BLaER1 treated with 17β-estradiol and CSF1 and Interleukin-3, amounts not matched to agents 10 nM and 100 nM (cell line): ENCODE data around the gene KLF2.
"Not testable (repeated sequence)": the region's sequence is repeated elsewhere in the genome, so short reads cannot be mapped to it uniquely, and the experiment has no call there.

Experiments
- H3K27ac ChIP-seq, 11 experiments: shearing (Covaris generic); formaldehyde crosslinking; 2 replicates each; pipeline ENCODE4 v1.8.1; 2022
- H3K27me3 ChIP-seq, 11 experiments: shearing (Covaris generic); formaldehyde crosslinking; 2 replicates each; pipeline ENCODE4 v1.8.1; 2022
- H3K36me3 ChIP-seq, 11 experiments: shearing (Covaris generic); formaldehyde crosslinking; 2 replicates each; pipeline ENCODE4 v1.8.1; 2022
- H3K4me1 ChIP-seq, 10 experiments: shearing (Covaris generic); formaldehyde crosslinking; 2 replicates each; pipeline ENCODE4 v1.8.1; 2022
- H3K4me2 ChIP-seq, 11 experiments: shearing (Covaris generic); formaldehyde crosslinking; 2 replicates each; pipeline ENCODE4 v1.8.1; 2022
- H3K4me3 ChIP-seq, 10 experiments: shearing (Covaris generic); formaldehyde crosslinking; 2 replicates each; pipeline ENCODE4 v1.8.1; 2022
- H3K9ac ChIP-seq, 11 experiments: shearing (Covaris generic); formaldehyde crosslinking; 2 replicates each; pipeline ENCODE4 v1.8.1; 2022
- H3K9me3 ChIP-seq, 11 experiments: shearing (Covaris generic); formaldehyde crosslinking; replicated peaks in 1 of 11; 2 replicates each; pipeline ENCODE4 v1.8.1; 2022
- H4K20me1 ChIP-seq, 11 experiments: shearing (Covaris generic); formaldehyde crosslinking; 2 replicates each; pipeline ENCODE4 v1.8.1; 2022
- Cebpa-rat ChIP-seq, 11 experiments: shearing (Covaris generic); IDR thresholded peaks; 2 replicates each; pipeline ENCODE4 v1.8.1; 2022

Gene KLF2

DNA sequence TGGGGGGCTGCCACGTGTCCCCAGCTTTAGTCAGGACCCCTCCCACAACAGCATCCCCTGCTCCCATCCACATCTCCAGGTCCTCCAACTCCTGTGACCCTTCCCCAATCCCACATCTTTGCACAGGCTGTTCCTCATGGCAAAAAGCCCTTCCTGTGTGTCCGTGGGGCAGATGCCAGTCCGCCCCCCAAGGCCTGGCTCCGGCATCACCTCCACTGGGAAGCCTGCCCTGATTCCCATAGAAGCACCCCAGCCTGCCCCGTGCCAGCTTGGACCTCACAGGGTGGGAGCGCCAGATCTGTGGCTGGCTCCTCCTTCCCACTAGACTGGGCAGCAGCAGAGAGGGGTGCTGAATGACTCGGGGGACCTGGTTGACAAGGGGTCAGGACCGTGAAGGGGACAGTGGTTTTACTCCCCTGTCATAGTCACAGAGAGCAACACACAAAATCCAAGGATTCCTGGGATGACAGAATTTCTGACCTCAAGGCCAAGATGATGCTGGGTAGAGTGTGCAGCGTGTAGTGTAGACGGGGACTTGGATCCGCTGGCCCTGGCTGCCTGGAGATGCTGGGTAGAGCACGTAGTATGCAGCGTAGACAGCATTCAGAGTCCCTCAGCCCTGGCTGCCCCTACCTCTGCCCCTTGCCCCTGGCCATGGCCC lies 13.3 kb downstream of the KLF2 start:
- Histone ChIP-seq H3K36me3 (no peaks in the 10 kb centered on the region), H3K4me1 (peaks cover 55 to 86% (median 60%) of the 10 kb centered on the region in 10 experiments), H3K9ac (peak overlapping the region in 10 of 11 experiments; percentile 9 to 73 (median 66); a peak in 17 of 22 replicates), H3K27ac (peak overlapping the region; percentile 56 to 94 (median 82); a peak in 21 of 22 replicates), H3K27me3 (no peaks in the 10 kb centered on the region), H4K20me1 (no peaks in the 10 kb centered on the region), H3K9me3 (no peaks in the 10 kb centered on the region), H3K4me2 (peak overlapping the region; percentile 81 to 95 (median 89)), H3K4me3 (peak overlapping the region in 1 of 10 experiments; percentile 3; a peak in 2 of 20 replicates)
- no peak for TF ChIP-seq Cebpa-rat (IDR thresholded peaks at IDR 0.05)

DNA sequence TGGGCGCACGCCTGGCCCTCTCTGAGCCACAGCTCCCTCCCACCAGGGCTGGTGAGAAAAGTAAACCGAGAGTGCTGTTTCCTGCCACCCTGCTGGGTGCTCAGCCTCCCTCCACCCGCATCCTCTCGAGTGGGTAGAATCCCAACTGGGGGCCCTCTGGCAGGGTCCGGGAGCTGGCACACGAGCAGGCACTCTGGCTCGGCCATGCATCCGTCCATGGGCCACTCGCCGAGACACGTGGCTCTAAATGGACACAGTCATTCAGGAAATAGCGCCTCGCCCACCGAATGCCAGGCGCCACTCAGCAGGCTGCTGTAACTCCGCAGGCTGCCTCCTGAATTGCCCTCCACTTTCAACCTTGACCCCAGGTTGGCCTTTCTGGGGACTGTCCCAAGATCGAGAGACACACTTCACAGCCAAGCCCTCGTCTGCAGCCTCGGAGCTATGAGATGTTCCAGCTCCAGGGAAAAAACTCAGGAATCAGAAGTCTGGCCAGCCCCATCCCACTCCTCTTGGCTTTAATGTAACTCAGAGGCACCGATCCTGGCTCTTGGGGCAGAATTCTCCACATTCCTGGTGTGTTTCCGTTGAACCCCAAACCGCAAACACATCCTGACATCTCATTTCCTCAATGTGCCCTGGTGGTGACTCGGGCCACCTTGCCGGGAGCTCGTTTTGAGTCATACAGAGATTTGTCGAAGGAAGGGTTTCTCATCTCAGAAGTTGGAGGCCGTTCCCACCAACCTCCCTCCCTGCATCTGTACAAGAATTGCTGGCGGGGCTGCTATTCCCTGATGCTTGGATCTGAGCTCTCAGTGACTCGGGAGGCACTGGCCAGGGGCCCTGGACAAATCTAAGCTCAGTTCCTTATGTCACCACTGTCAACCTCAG lies 14.1 kb downstream of the KLF2 start:
- Histone ChIP-seq H3K4me2 (peak overlapping the region; percentile 81 to 95 (median 89)), H3K4me1 (peaks cover 62 to 89% (median 66%) of the 10 kb centered on the region in 10 experiments), H3K9ac (peak overlapping the region; percentile 9 to 73 (median 64); a peak in 20 of 22 replicates), H3K27me3 (no peaks in the 10 kb centered on the region), H3K27ac (peak overlapping the region; percentile 56 to 94 (median 82); a peak in 21 of 22 replicates), H3K9me3 (no peaks in the 10 kb centered on the region), H3K4me3 (peak overlapping the region in 6 of 10 experiments; percentile 3 to 41 (median 21); a peak in 7 of 20 replicates), H4K20me1 (no peaks in the 10 kb centered on the region), H3K36me3 (no peaks in the 10 kb centered on the region)
- no peak for TF ChIP-seq Cebpa-rat (IDR thresholded peaks at IDR 0.05)

DNA sequence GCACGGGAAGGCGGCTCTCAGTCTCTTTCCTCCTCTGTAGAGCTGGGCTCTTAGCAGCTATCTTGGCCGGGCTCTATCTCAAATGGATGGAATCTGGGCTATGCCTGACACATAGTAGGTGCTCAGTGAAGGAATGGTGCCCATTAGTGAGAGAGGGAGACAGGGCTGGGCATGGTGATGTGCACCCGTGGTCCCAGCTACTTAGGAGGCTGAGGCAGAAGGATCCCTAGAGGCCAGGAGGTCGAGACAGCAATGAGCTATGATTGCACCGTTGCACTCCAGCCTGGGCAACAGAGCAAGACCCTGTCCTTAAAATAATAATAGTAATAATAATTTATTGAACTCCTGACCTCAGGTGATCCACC lies 14.7 kb downstream of the KLF2 start:
- H3K27me3 ChIP-seq: no peaks in the 10 kb centered on the region
- peak overlapping the region in 5 of 10 experiments; percentile 6 to 41 (median 21); a peak in 5 of 20 replicates for H3K4me3 ChIP-seq
- H3K9me3 ChIP-seq: no peaks in the 10 kb centered on the region
- H4K20me1 ChIP-seq: no peaks in the 10 kb centered on the region
- H3K4me2 ChIP-seq: peak overlapping the region; percentile 81 to 95 (median 89)
- no peak for TF ChIP-seq Cebpa-rat (IDR thresholded peaks at IDR 0.05)
- H3K9ac ChIP-seq: peak overlapping the region; percentile 9 to 73 (median 64); a peak in 21 of 22 replicates
- H3K4me1 ChIP-seq: peaks cover 62 to 86% (median 66%) of the 10 kb centered on the region in 10 experiments
- no peaks in the 10 kb centered on the region for H3K36me3 ChIP-seq
- peak overlapping the region; percentile 56 to 94 (median 82); a peak in 19 of 22 replicates for H3K27ac ChIP-seq

DNA sequence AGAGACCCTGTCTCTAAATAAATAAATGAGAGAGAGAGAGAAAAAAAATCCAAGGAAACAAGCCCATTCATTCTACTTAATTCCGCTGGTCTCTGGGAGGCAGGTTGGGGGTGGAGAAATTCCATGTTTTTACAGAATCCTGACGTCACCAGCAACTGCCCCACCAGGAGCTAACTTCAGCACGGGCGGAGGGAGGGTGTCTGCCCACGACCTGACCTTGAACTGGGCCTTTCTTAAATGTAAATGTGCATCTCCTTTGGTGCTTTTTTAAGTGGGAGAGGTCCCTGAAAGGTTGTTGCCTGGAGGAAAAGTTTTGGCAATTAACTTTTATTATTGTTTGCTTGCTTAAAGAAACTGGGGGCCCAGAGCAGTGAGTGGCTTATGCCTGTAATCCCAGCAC lies 15.5 kb downstream of the KLF2 start:
- peaks cover 62 to 78% (median 66%) of the 10 kb centered on the region in 10 experiments for H3K4me1 ChIP-seq
- peak overlapping the region in 5 of 11 experiments; percentile 20 to 73 (median 71); a peak in 6 of 22 replicates for H3K9ac ChIP-seq
- TF ChIP-seq Cebpa-rat (IDR thresholded peaks at IDR 0.05): no peak

DNA sequence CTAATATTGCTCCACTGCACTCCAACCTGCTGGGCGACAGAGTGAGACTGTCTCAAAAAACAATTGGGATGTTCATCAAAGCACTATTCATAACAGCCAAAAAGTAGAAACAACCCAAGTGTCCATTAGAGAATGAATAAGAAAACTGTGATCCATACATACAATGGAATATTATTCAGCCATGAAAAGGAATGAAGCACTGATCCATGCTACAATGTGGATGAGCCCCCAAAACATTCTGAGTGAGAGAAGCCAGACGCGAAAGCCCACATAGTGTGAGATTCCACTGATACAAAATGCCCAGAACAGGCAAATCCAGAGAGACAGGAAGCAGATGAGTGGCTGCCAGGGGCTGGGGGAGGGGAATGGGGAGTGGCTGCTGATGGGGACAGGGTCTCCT lies 16.0 kb downstream of the KLF2 start:
- TF ChIP-seq Cebpa-rat (IDR thresholded peaks at IDR 0.05): no peak
- Histone ChIP-seq H3K4me1 (peaks cover 62 to 73% (median 66%) of the 10 kb centered on the region in 10 experiments), H3K4me3 (no peak overlapping the region), H3K27me3 (no peaks in the 10 kb centered on the region), H4K20me1 (no peaks in the 10 kb centered on the region), H3K9ac (peak overlapping the region in 3 of 11 experiments; percentile 20 to 71 (median 31); a peak in 4 of 22 replicates), H3K4me2 (peak overlapping the region; percentile 79 to 95 (median 86); a peak in 21 of 22 replicates), H3K9me3 (no peaks in the 10 kb centered on the region), H3K36me3 (no peaks in the 10 kb centered on the region), H3K27ac (peak overlapping the region in 10 of 11 experiments; percentile 11 to 94 (median 82); a peak in 17 of 22 replicates)

More for the DNA sequence above, 15.5 kb downstream of the KLF2 start:
- Histone ChIP-seq H3K9me3 (no peaks in the 10 kb centered on the region), H3K4me3 (no peak overlapping the region), H3K27ac (peak overlapping the region; percentile 11 to 94 (median 82); a peak in 17 of 22 replicates), H3K36me3 (no peaks in the 10 kb centered on the region), H3K4me2 (peak overlapping the region in 9 of 11 experiments; percentile 81 to 95 (median 86); a peak in 19 of 22 replicates), H3K27me3 (no peaks in the 10 kb centered on the region), H4K20me1 (no peaks in the 10 kb centered on the region)

DNA sequence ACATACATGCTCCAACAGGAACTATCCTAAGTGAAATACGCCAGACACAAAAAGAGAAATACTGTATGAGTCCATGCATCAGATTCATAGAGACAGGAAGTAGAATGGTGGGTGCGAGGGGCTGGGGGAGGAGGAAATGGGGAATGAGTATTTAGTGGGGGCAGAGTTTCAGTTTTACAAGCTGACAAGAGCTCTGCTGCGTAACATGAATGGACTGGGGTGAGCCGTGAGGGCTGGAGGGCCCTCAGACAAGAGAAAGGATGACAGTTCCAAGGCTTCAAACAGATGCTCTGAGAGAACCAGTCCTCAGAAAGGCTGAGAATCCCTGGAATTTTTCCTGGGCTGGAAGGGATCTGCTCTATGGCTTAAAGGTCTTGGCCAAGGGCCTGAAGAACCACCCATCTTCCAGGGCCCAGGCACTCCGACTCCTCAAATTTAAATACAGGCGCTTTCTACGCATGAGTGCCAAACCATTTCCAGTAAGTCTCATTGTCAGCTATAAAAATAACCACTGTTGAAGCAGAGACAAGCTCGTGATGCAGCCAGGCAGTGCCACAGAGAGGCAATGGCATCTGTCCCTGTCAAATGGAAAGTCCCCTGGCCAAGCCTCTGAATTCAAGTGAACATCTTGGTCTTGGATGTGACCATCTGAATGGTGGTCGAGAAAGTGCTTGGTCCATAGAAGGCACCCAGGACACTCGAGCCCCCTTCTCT lies 17.5 kb downstream of the KLF2 start:
- peak overlapping the region; percentile 62 to 88 (median 76) for H3K9ac ChIP-seq
- TF ChIP-seq Cebpa-rat (IDR thresholded peaks at IDR 0.05): no peak
- H3K36me3 ChIP-seq: no peaks in the 10 kb centered on the region
- H4K20me1 ChIP-seq: no peaks in the 10 kb centered on the region
- no peaks in the 10 kb centered on the region for H3K27me3 ChIP-seq
- peak overlapping the region in 7 of 10 experiments; percentile 1 to 43 (median 21); a peak in 8 of 20 replicates for H3K4me3 ChIP-seq
- H3K9me3 ChIP-seq: no peaks in the 10 kb centered on the region
- H3K27ac ChIP-seq: peak overlapping the region; percentile 59 to 96 (median 89)
- H3K4me1 ChIP-seq: peaks cover 62 to 70% (median 65%) of the 10 kb centered on the region in 10 experiments
- H3K4me2 ChIP-seq: peak overlapping the region; percentile 79 to 95 (median 86)

DNA sequence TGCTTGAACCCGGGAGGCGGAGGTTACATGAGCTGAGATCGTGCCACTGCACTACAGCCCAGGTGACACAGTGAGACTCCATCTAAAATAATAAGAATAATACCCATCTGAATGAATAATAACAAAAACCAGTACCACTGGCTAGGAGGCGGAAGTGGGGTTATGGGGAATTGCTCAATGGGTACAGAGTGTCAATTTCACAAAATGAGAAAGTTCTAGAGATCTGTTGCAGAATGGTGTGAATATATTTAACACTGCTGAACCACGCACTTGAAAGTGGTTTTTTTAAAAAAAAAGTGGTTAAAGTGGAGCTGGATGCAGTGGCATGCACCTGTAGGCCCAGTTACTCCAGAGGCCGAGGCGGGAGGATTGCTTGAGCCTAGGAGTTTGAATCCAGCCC lies 18.5 kb downstream of the KLF2 start:
- TF ChIP-seq Cebpa-rat (IDR thresholded peaks at IDR 0.05): no peak
- Histone ChIP-seq H3K4me3 (no peak overlapping the region), H3K36me3 (no peaks in the 10 kb centered on the region)

DNA sequence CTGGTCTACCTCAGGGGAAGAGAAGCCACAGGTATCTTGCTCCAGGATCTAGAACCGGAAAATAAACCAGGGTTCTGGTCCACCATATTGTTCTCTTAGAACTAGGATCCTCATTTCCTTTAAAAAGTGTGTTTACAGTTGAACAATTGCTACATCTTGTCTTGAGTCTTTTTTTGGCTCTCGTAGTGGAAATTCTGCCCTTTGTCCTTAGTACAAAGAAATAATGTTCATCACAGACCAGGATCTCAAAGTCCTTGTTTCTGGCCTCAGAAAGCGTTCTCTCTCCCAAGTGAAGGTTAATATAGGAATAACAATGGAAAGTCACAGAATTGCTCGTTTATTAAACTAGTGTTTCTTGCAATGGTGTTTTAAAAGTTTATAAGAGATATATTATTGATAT lies 20.8 kb downstream of the KLF2 start:
- no peak for TF ChIP-seq Cebpa-rat (IDR thresholded peaks at IDR 0.05)
- H3K9ac ChIP-seq: no peak overlapping the region
- no peaks in the 10 kb centered on the region for H3K36me3 ChIP-seq
- H3K4me3 ChIP-seq: no peak overlapping the region
- no peaks in the 10 kb centered on the region for H3K9me3 ChIP-seq
- peaks cover 31 to 39% (median 33%) of the 10 kb centered on the region in 10 experiments for H3K4me1 ChIP-seq
- H3K27ac ChIP-seq: peak overlapping the region in 2 of 11 experiments; percentile 2 to 19; a peak in 3 of 22 replicates
- H3K27me3 ChIP-seq: no peaks in the 10 kb centered on the region
- H4K20me1 ChIP-seq: no peaks in the 10 kb centered on the region
- 0 out of 22 replicates have a peak overlapping the region, but pooled peaks of 1 of the 11 experiments have one; percentile 1 for H3K4me2 ChIP-seq

More for the DNA sequence above, 18.5 kb downstream of the KLF2 start:
- Histone ChIP-seq H4K20me1 (no peaks in the 10 kb centered on the region), H3K27me3 (no peaks in the 10 kb centered on the region), H3K27ac (peak overlapping the region; percentile 59 to 96 (median 89); a peak in 21 of 22 replicates), H3K4me2 (peak overlapping the region; percentile 79 to 95 (median 86)), H3K9me3 (no peaks in the 10 kb centered on the region), H3K9ac (peak overlapping the region; percentile 62 to 88 (median 76); a peak in 12 of 22 replicates), H3K4me1 (peaks cover 54 to 62% (median 56%) of the 10 kb centered on the region in 10 experiments)

DNA sequence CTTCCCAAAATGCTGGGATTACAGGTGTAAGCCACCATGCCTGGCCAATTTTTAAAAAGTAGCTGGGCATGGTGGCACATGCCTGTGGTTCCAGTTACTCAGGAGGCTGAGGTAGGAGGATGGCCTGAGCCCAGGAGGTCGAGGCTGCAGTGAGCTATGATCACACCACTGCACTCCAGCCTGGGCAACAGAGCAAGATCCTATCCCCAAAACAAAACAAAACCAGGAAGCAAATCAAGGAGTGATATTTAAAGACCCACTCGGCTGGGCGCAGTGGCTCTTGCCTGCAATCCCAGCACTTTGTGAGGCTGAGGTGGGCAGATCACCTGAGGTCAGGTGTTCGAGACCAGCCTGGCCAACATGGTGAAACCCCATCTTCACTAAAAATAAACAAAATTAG lies 22.5 kb downstream of the KLF2 start:
- peaks cover 23 to 34% (median 30%) of the 10 kb centered on the region in 10 experiments for H3K4me1 ChIP-seq
- H4K20me1 ChIP-seq, H3K4me2 ChIP-seq, H3K9me3 ChIP-seq, H3K4me3 ChIP-seq, H3K9ac ChIP-seq, H3K36me3 ChIP-seq, H3K27me3 ChIP-seq, H3K27ac ChIP-seq: not testable (repeated sequence)
